ENCODE results near the gene TBL3.

- TF ChIP-seq CTCF (IDR thresholded peaks at IDR 0.05; ENCODE audit: low read length) (no peak), EZH2 (optimal IDR thresholded peaks at IDR 0.05; ENCODE audit: low read depth, low read length) (no peak)
These were observed 59.3 kb downstream of the TBL3 start for GRCh38 chr16:2031081-2031577.

Data from MM.1S (cell line).